ENCODE measurements around the gene MCM9. TPM values are rescaled to one million over a fixed set of nuclear protein-coding genes. Genes with fewer than 3 reads are reported as not detected.

The MCM9 gene
- total RNA-seq, 4 donors from 2014 or later = 11.2 to 18.0 (median 17.4) TPM

DNA sequence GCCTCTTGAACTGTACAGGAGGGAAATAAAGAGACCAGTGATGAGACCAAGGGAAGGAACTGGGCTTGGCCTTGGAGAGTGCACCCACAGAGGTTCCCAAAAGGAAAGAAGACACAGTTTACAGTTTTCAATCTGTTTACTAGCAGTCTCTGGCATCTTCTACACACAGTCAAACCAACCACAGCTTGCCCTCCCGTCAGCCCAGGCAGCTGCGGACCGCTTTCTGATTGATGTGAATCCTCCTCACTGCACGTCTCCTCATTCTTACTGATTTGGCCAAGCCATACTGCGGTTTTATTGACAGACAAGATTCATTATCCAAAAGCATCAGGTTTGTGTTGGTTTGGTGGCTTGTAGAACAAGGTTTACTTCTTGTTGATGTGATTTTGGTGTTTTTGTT is 145.5 kb downstream of the MCM9 start:
- Histone ChIP-seq H3K4me3 (no peak overlapping the region), H3K27ac (no peak overlapping the region), H3K27me3 (no peaks in the 10 kb centered on the region), H3K4me1 (peaks cover 0 to 31% (median 8%) of the 10 kb centered on the region in 4 donors), H3K36me3 (no peaks in the 10 kb centered on the region), H3K9me3 (no peaks in the 10 kb centered on the region)
- WGBS, 2 donors = 83 to 88% methylated on average over 5 of the region's 5 CpGs
- TF ChIP-seq, protein P1, sequence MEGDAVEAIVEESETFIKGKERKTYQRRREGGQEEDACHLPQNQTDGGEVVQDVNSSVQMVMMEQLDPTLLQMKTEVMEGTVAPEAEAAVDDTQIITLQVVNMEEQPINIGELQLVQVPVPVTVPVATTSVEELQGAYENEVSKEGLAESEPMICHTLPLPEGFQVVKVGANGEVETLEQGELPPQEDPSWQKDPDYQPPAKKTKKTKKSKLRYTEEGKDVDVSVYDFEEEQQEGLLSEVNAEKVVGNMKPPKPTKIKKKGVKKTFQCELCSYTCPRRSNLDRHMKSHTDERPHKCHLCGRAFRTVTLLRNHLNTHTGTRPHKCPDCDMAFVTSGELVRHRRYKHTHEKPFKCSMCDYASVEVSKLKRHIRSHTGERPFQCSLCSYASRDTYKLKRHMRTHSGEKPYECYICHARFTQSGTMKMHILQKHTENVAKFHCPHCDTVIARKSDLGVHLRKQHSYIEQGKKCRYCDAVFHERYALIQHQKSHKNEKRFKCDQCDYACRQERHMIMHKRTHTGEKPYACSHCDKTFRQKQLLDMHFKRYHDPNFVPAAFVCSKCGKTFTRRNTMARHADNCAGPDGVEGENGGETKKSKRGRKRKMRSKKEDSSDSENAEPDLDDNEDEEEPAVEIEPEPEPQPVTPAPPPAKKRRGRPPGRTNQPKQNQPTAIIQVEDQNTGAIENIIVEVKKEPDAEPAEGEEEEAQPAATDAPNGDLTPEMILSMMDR (IDR thresholded peaks at IDR 0.05) = no peak
- TF ChIP-seq POLR2A (IDR thresholded peaks at IDR 0.05) (no peak), EP300 (IDR thresholded peaks at IDR 0.05) (no peak)
- no peak for DNase-seq (ENCODE audit: low spot score in 2 of 2)

DNA sequence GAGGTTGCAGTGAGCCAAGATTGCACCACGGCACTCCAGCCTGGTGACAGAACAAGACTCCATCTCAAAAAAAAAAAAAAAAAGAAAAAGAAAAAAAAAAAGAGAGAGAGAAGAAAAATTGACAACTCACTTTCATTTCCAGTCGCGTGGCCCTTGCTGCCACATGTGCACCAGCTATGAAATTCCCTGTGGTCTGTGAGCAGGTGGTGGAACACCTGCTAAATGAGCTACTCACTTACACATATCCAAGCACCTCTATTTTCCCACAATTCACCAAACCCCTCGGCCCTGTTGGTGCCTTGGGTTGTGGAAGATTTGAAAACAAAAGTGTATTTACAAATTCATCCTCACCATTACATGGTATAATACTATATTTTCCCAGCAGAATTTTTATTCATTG is 146.3 kb downstream of the MCM9 start:
- no peak for DNase-seq (ENCODE audit: low spot score in 2 of 2)
- TF ChIP-seq EP300 (IDR thresholded peaks at IDR 0.05) = no peak
- TF ChIP-seq, protein P1 (IDR thresholded peaks at IDR 0.05) = no peak
- no peak for TF ChIP-seq POLR2A (IDR thresholded peaks at IDR 0.05)
- H3K27me3 ChIP-seq = no peaks in the 10 kb centered on the region
- no peaks in the 10 kb centered on the region for H3K36me3 ChIP-seq
- H3K4me3 ChIP-seq = no peak overlapping the region
- no peaks in the 10 kb centered on the region for H3K9me3 ChIP-seq
- WGBS, 2 donors = 82 to 86% methylated on average over 4 of the region's 4 CpGs
- H3K4me1 ChIP-seq = peaks cover 0 to 38% (median 10%) of the 10 kb centered on the region in 4 donors
- no peak overlapping the region for H3K27ac ChIP-seq

DNA sequence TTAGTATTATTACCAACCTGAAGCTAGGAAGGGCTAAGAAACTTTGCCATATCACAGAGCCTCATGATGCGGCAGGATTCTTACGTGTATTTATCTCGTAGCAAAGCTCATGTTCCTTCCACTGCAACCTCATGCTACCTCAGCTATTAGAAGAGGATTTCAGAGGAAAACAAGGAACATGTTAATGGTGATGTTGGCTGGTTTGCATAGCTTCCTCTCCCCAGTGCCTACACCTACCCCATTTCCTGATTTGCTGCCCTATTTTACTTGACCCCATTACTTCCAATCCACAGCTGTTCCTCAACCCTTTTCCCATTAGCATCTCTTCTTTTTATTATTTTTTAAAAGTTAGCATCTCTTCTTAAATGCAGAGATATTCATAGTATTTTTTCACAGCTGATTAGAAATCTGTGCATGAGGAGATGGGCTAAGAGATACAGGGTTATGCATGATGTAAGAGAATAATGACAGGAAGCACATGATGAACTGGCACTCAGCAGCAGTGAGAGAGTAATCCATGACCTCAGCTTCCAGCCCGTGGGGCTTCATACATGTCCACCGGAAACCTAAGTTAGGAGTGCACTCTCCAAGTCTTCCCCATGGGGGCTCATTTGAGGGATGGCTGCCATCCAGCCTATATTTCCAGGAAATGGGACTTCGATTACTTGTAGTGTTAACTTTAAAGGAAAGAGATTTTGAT is 147.1 kb downstream of the MCM9 start:
- 54 to 58% methylated on average over 6 of the region's 6 CpGs for WGBS, 2 donors
- H3K36me3 ChIP-seq = no peaks in the 10 kb centered on the region

DNA sequence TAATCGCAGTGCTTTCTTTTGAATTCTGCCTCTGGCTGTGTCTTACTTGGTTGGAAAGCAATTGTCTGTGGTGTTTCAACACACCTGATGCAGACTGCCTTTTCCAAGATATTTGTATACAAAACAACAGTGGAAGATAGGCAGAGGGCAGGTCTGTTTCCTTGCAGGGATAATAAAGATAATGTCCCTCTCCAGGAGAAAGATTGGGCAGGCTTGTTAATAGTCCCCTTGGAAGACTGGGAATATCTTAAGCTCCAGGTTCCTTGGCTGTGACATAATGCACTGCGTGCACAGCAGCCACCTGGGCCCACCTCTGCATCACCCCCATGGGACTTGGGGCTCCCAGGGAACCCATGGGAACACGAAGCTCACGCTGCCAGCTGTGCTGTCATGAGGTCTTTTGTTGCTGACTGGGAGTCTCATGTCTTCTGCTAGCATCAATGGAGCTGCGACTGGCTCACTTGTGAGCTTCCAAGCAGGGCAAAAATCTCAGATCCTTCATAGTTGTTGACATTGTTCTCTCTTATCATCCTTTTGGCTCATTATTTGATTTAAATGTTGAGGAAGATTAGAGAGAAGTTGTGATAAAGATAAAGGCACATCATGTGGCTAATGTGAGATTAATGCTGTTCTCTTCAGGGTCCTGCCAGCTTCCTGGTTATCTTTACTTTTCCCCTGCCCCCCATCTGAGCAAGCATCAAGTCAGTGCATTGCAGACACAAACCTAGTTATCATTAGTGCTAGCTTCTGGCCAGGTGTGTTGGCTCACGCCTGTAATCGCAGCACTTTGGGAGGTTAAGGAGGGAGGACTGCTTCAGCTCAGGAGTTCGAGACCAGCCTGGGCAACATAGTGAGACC is 148.1 kb downstream of the MCM9 start:
- WGBS, 2 donors = 82 to 87% methylated on average over 8 of the region's 8 CpGs
- H3K27me3 ChIP-seq = no peaks in the 10 kb centered on the region

More for the DNA sequence above, 147.1 kb downstream of the MCM9 start:
- H3K27ac ChIP-seq = peak overlapping the region in 1 of 4 donors; percentile 13
- H3K4me3 ChIP-seq = no peak overlapping the region
- no peaks in the 10 kb centered on the region for H3K27me3 ChIP-seq
- H3K4me1 ChIP-seq = peaks cover 0 to 45% (median 10%) of the 10 kb centered on the region in 4 donors
- peak in 1 of 2 donors; percentile 12 for TF ChIP-seq EP300 (IDR thresholded peaks at IDR 0.05)
- TF ChIP-seq POLR2A (IDR thresholded peaks at IDR 0.05) = no peak
- TF ChIP-seq, protein P1 (IDR thresholded peaks at IDR 0.05) = no peak
- peak in 1 of 2 donors; percentile 36 for DNase-seq (ENCODE audit: low spot score in 2 of 2)
- H3K9me3 ChIP-seq = no peaks in the 10 kb centered on the region

More for the DNA sequence above, 148.1 kb downstream of the MCM9 start:
- H3K27ac ChIP-seq = peak overlapping the region in 1 of 4 donors; percentile 23
- H3K9me3 ChIP-seq = no peaks in the 10 kb centered on the region
- H3K4me1 ChIP-seq = peaks cover 0 to 45% (median 10%) of the 10 kb centered on the region in 4 donors
- TF ChIP-seq EP300 (IDR thresholded peaks at IDR 0.05) (no peak), POLR2A (IDR thresholded peaks at IDR 0.05) (no peak)
- TF ChIP-seq, protein P1 (IDR thresholded peaks at IDR 0.05) = no peak
- DNase-seq (ENCODE audit: low spot score in 2 of 2) = no peak
- no peaks in the 10 kb centered on the region for H3K36me3 ChIP-seq
- H3K4me3 ChIP-seq = no peak overlapping the region
